GM13977 (cell line): ENCODE data around the gene FHIT.

Experiments used
- DNase-seq: peaks from one replicate; pipeline ENCODE4 v3.0.0; 2012; ENCODE audit warnings: low spot score
- in situ Hi-C: fragments of 300-500 bp; cut with MboI; formaldehyde crosslinking; loops from one replicate; pipeline ENCODE4 v1.12.0; 2022; ENCODE audit warnings: low sequenced_read_pairs, low pct_unique_long_range_greater_than_20kb, mixed read lengths, inconsistent platforms; ENCODE audit not compliant: unreplicated experiment
- TF ChIP-seq, protein P1 (sequence below): IDR thresholded peaks from 2 replicates; pipeline ENCODE4 v1.5.1; 2012; ENCODE audit warnings: mild to moderate bottlenecking, control low read depth; ENCODE audit not compliant: insufficient read depth; ENCODE audit errors: extremely low read depth, missing control alignments

The FHIT gene

DNA sequence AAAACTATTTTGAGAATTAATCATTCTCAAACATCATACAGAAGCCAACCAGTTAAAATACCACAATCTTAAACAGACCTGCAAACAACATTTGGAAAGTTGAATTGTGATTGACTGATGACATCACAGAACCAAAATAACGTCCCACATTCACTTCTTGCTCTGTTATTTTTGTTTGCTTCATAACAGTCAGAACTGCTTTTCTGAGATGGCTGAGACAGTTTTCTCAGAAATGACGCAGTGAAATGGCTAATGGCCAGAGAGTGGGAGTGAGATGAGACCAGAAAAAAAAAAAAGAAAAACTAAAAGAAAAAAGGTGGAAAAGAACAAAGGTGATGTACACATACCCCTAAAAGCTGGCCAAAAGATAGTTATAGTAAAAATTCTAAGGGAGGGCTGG is 1061.2 kb downstream of the FHIT start:
- in situ Hi-C loops, result no loop called here
- no peak for DNase-seq
- TF ChIP-seq, protein P1, sequence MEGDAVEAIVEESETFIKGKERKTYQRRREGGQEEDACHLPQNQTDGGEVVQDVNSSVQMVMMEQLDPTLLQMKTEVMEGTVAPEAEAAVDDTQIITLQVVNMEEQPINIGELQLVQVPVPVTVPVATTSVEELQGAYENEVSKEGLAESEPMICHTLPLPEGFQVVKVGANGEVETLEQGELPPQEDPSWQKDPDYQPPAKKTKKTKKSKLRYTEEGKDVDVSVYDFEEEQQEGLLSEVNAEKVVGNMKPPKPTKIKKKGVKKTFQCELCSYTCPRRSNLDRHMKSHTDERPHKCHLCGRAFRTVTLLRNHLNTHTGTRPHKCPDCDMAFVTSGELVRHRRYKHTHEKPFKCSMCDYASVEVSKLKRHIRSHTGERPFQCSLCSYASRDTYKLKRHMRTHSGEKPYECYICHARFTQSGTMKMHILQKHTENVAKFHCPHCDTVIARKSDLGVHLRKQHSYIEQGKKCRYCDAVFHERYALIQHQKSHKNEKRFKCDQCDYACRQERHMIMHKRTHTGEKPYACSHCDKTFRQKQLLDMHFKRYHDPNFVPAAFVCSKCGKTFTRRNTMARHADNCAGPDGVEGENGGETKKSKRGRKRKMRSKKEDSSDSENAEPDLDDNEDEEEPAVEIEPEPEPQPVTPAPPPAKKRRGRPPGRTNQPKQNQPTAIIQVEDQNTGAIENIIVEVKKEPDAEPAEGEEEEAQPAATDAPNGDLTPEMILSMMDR, result no peak

GRCh38 chr3:60189304-60189703 is 1061.9 kb downstream of the FHIT start:
- TF ChIP-seq, protein P1, result no peak
- DNase-seq, result no peak
- in situ Hi-C loops, result no loop called here

DNA sequence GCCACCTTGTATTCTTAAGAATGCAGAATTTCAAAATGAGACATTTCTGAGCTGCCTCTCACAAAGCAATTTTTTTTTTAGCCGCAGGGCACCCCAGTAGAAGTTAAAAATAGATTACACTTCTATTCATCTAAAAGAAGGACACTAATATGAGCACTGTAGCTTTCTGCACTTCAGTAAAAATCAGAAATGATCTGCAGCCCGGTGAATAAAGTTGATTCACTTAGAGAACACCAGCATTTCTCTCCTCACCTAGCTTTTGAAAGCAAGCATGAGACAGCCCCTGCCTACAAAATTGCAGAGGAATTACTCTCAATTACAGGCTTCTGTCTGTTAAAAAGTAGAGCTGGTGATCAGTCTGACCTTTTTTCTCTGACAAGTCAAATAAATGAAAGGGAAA is 1062.4 kb downstream of the FHIT start:
- TF ChIP-seq, protein P1, result no peak
- in situ Hi-C loops, result no loop called here
- no peak for DNase-seq

GRCh38 chr3:60187343-60187742 is 1063.9 kb downstream of the FHIT start:
- DNase-seq, result no peak
- TF ChIP-seq, protein P1, result no peak
- in situ Hi-C loops, result no loop called here

- in situ Hi-C loops, result no loop called here
- DNase-seq, result no peak
- TF ChIP-seq, protein P1, result no peak
Measured at GRCh38 chr3:60186359-60186758, 1064.9 kb downstream of the FHIT start.

DNA sequence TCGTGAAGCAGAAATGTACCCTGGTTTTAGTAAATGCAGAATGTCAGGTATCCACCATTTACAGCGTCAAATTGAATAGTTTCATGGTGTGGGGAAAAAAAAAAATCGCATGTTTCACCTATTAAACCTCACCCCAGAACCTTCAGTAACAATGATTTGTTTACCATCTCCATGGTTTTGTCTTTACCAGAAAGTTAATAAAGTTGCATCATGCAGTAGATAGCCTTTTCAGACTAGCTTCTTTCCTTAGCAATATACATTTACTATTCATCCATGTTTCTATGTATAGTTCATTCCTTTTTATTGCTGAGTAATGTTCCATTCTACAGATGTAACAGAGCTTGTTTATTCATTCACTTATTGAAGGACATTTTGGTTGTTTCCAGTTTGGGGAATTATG is 1066.1 kb downstream of the FHIT start:
- DNase-seq, result no peak
- in situ Hi-C loops, result no loop called here
- TF ChIP-seq, protein P1, result no peak

GRCh38 chr3:60182697-60183096 is 1068.6 kb downstream of the FHIT start:
- in situ Hi-C loops, result no loop called here
- DNase-seq, result no peak
- TF ChIP-seq, protein P1, result no peak
